ENCODE measurements around the gene ATP2A2.
A peak's percentile ranks its signal among the peaks of the same experiment; 100 is the strongest.
"Not testable (repeated sequence)": the region's sequence is repeated elsewhere in the genome, so short reads cannot be mapped to it uniquely, and the experiment has no call there.

ATP2A2 gene

GRCh38 chr12:110370732-110371231, 89.7 kb downstream of the ATP2A2 start:
- no peak for DNase-seq

- DNase-seq, result no peak
Observed at GRCh38 chr12:110371408-110372055, 90.5 kb downstream of the ATP2A2 start.

- DNase-seq, result no peak
Observed at GRCh38 chr12:110372056-110372425, 91.0 kb downstream of the ATP2A2 start.

GRCh38 chr12:110373025-110373424, 92.0 kb downstream of the ATP2A2 start:
- DNase-seq, result no peak

GRCh38 chr12:110373425-110373824, 92.4 kb downstream of the ATP2A2 start:
- DNase-seq, result no peak

GRCh38 chr12:110373962-110374611, 93.0 kb downstream of the ATP2A2 start:
- DNase-seq, result no peak

GRCh38 chr12:110378131-110378790, 97.2 kb downstream of the ATP2A2 start:
- not testable (repeated sequence) for DNase-seq

- no peak for DNase-seq
Observed at GRCh38 chr12:110379197-110379596, 98.2 kb downstream of the ATP2A2 start.

GRCh38 chr12:110379631-110380030, 98.6 kb downstream of the ATP2A2 start:
- no peak for DNase-seq

GRCh38 chr12:110382683-110383082, 101.6 kb downstream of the ATP2A2 start:
- DNase-seq, result peak in 1 of 5 donors; percentile 25

Measured in T-helper 1 cell (primary cell).